ENCODE measurements around the gene STYXL1. TPM values are rescaled to one million over a fixed set of nuclear protein-coding genes. Genes with fewer than 3 reads are reported as not detected.
"Not testable (repeated sequence)": the region's sequence is repeated elsewhere in the genome, so short reads cannot be mapped to it uniquely, and the experiment has no call there.

The STYXL1 gene
- total RNA-seq, result 64.4 and 70.1 TPM in 2 replicates
- polyA plus RNA-seq, result 56.3 and 64.6 TPM in 2 replicates

DNA sequence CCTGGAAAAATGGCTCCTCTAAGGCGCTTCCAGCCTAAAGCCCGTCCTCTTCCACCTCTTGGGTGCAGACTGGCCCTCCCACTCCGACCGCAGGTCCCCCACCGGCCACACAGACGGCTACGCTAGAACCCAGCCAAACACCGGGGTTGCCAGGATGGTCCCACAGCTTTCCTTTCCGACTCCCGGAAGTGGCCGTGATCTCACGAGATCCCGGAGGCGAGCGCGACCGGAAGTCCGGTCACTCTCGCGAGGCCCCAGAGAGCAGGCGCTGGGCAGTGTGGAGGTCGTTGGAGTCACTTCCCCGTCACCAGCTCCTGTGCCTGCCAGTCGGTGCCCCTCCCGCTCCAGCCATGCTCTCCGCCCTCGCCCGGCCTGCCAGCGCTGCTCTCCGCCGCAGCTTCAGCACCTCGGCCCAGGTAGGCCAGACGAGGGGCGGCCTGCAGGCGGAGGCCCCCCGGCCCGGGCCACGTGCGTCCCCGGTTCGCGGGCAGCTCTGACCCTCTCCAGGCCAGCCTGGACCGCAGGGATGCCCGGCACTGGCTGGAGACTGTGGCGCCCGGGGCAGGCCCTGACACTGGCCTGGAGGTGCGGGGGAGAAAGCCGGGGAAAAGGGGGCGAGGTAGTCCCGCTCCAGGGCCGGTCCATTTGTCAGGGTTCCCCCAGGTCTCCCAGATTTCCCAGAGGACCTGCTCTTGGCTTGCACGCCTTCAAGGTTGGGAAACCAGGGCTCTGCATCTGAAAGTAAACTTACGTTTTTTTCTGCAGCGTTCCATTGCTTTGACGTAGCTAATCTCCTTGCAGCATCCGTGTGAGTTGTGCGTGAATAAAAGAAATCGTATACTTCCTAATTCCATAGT lies at the start of gene STYXL1, which contains the start of gene MDH2:
Gene STYXL1, minus strand, starts transcription at position 190 of the 857 bp plus-strand sequence. CDS start 17,477 bp downstream, outside the sequence.
Gene MDH2, plus strand, starts transcription at position 296 of the 857 bp plus-strand sequence. Its CDS starts 55 bp downstream, at position 351.
- Histone ChIP-seq H3K4me2 (peak within 1 kb of the TSS; percentile 93), H3K27me3 (no peaks in the 10 kb centered on the region), H3K4me1 (ENCODE audit: insufficient read depth) (peaks cover 18% of the 10 kb centered on the region), H3K4me3 (peak within 1 kb of the TSS; percentile 83), H4K20me1 (ENCODE audit: insufficient read depth, poor library complexity, severe bottlenecking) (peaks cover 9% of the 10 kb centered on the region), H3K9me2 (replicated peaks; ENCODE audit: insufficient read depth) (no peaks in the 10 kb centered on the region), H3K79me2 (peaks cover 90% of the 10 kb centered on the region), H2AFZ (peak within 1 kb of the TSS; percentile 96), H3K36me3 (replicated peaks; ENCODE audit: insufficient read depth, low read depth) (no peaks in the 10 kb centered on the region), H3K27ac (peak within 1 kb of the TSS; percentile 99), H3K9me3 (ENCODE audit: low read depth) (no peaks in the 10 kb centered on the region)
- under 1% methylated on average over 46 of the region's 58 CpGs for WGBS (ENCODE audit: low lambda C conversion rate, missing lambda C conversion rate)
- peak; percentile 96 for DNase-seq (ENCODE audit: low spot score)
- TF ChIP-seq EZH2 (IDR thresholded peaks at IDR 0.05; ENCODE audit: borderline replicate concordance) (no peak), EZH2phosphoT487 (IDR thresholded peaks at IDR 0.05; ENCODE audit: low read depth, severe bottlenecking, unreplicated experiment) (no peak)
- TF ChIP-seq, protein P1, sequence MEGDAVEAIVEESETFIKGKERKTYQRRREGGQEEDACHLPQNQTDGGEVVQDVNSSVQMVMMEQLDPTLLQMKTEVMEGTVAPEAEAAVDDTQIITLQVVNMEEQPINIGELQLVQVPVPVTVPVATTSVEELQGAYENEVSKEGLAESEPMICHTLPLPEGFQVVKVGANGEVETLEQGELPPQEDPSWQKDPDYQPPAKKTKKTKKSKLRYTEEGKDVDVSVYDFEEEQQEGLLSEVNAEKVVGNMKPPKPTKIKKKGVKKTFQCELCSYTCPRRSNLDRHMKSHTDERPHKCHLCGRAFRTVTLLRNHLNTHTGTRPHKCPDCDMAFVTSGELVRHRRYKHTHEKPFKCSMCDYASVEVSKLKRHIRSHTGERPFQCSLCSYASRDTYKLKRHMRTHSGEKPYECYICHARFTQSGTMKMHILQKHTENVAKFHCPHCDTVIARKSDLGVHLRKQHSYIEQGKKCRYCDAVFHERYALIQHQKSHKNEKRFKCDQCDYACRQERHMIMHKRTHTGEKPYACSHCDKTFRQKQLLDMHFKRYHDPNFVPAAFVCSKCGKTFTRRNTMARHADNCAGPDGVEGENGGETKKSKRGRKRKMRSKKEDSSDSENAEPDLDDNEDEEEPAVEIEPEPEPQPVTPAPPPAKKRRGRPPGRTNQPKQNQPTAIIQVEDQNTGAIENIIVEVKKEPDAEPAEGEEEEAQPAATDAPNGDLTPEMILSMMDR (IDR thresholded peaks at IDR 0.05; ENCODE audit: poor library complexity), result no peak

- Histone ChIP-seq H3K36me3 (replicated peaks; ENCODE audit: insufficient read depth, low read depth) (no peaks in the 10 kb centered on the region), H3K27ac (no peak overlapping the region), H2AFZ (no peak overlapping the region), H3K9me3 (ENCODE audit: low read depth) (no peaks in the 10 kb centered on the region), H3K4me3 (no peak overlapping the region), H3K79me2 (no peaks in the 10 kb centered on the region), H4K20me1 (ENCODE audit: insufficient read depth, poor library complexity, severe bottlenecking) (no peaks in the 10 kb centered on the region), H3K9me2 (replicated peaks; ENCODE audit: insufficient read depth) (no peaks in the 10 kb centered on the region), H3K4me1 (ENCODE audit: insufficient read depth) (no peaks in the 10 kb centered on the region), H3K4me2 (no peak overlapping the region), H3K27me3 (no peaks in the 10 kb centered on the region)
- 97% methylated on average over 3 of the region's 3 CpGs for WGBS (ENCODE audit: low lambda C conversion rate, missing lambda C conversion rate)
- no peak for DNase-seq (ENCODE audit: low spot score)
- TF ChIP-seq EZH2phosphoT487 (IDR thresholded peaks at IDR 0.05; ENCODE audit: low read depth, severe bottlenecking, unreplicated experiment) (no peak), EZH2 (IDR thresholded peaks at IDR 0.05; ENCODE audit: borderline replicate concordance) (no peak)
- TF ChIP-seq, protein P1 (IDR thresholded peaks at IDR 0.05; ENCODE audit: poor library complexity), result no peak
Measured at GRCh38 chr7:76095908-76096307, 48.1 kb upstream of the STYXL1 start.

- not testable (repeated sequence) for H2AFZ ChIP-seq; H3K27me3 ChIP-seq; H3K36me3 ChIP-seq (replicated peaks; ENCODE audit: insufficient read depth, low read depth); H3K9me2 ChIP-seq (replicated peaks; ENCODE audit: insufficient read depth); H3K4me1 ChIP-seq (ENCODE audit: insufficient read depth); H4K20me1 ChIP-seq (ENCODE audit: insufficient read depth, poor library complexity, severe bottlenecking); H3K9me3 ChIP-seq (ENCODE audit: low read depth); DNase-seq (ENCODE audit: low spot score); H3K4me3 ChIP-seq; H3K79me2 ChIP-seq; H3K27ac ChIP-seq; H3K4me2 ChIP-seq
- WGBS (ENCODE audit: low lambda C conversion rate, missing lambda C conversion rate), result 89% methylated on average over 5 of the region's 5 CpGs
Measured at GRCh38 chr7:76094326-76094725, 46.5 kb upstream of the STYXL1 start.

DNA sequence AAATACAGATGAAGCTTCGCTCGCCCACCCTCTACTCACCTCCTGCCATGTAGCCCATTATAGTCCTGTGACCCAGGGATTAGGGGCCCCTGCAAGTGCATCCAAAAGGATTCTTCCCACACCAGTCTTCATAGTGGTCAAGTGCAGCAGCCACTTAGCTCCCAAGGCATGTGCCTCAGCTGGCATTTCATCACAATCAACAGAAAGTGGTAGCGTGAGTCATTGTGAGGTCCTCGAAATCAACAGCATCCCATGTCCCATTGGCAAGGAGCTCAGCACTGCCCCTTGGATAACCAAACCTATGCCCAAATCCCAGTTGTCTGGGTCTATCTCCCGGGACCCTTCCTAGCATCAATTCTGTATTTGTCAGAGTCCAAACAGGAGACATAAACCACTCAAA lies 45.7 kb upstream of the STYXL1 start:
- not testable (repeated sequence) for H3K27me3 ChIP-seq; H3K4me2 ChIP-seq; H3K4me3 ChIP-seq; H3K36me3 ChIP-seq (replicated peaks; ENCODE audit: insufficient read depth, low read depth); H3K9me2 ChIP-seq (replicated peaks; ENCODE audit: insufficient read depth); H3K27ac ChIP-seq; H2AFZ ChIP-seq; H4K20me1 ChIP-seq (ENCODE audit: insufficient read depth, poor library complexity, severe bottlenecking); H3K4me1 ChIP-seq (ENCODE audit: insufficient read depth); H3K9me3 ChIP-seq (ENCODE audit: low read depth); H3K79me2 ChIP-seq; DNase-seq (ENCODE audit: low spot score)
- 87% methylated on average over 5 of the region's 5 CpGs for WGBS (ENCODE audit: low lambda C conversion rate, missing lambda C conversion rate)
